Tibial artery (tissue), 4 donors: ENCODE measurements around the gene LINC00632.

Source experiments
- DNase-seq, 2 donors: peaks; one replicate each; pipeline ENCODE4 v3.0.0-alpha.2; 2019
- H3K27ac ChIP-seq, 2 donors: fragments of 200-600 bp; sonication (generic) in 1 of 2; 1 replicate in 1 of 2; 2 replicates in 1 of 2; pipeline ENCODE4 v1.5.1; 2018 to 2019; ENCODE audit warnings: mild to moderate bottlenecking in 1 of 2
- H3K27me3 ChIP-seq, 2 donors: fragments of 200-600 bp; sonication (generic) in 1 of 2; one replicate each; pipeline versions ENCODE4 v1.5.1 to v1.6.0; 2016 to 2019
- H3K36me3 ChIP-seq, 3 donors: fragments of 200-600 bp; sonication (generic) in 2 of 3; one replicate each; pipeline ENCODE4 v1.5.1; 2016 to 2019; ENCODE audit warnings: mild to moderate bottlenecking in 2 of 3
- H3K4me1 ChIP-seq, 4 donors: fragments of 200-600 bp; sonication (generic) in 2 of 4; 1 replicate in 3 of 4; 2 replicates in 1 of 4; pipeline ENCODE4 v1.5.1; 2016 to 2019
- H3K4me3 ChIP-seq, 2 donors: fragments of 200-600 bp; sonication (generic) in 1 of 2; 1 replicate in 1 of 2; 2 replicates in 1 of 2; pipeline ENCODE4 v1.5.1; 2018 to 2019; ENCODE audit warnings: mild to moderate bottlenecking in 2 of 2
- H3K9me3 ChIP-seq, 3 donors: fragments of 200-600 bp; sonication (generic) in 1 of 3; one replicate each; pipeline ENCODE4 v1.5.1; 2016 to 2019
- CTCF ChIP-seq, 2 experiments: fragments of 200-600 bp in 1 of 2; fragments of 450-650 bp in 1 of 2; IDR thresholded peaks; one replicate each; pipeline ENCODE4 v1.5.1; 2017 to 2019; ENCODE audit warnings: antibody characterized with exemption in 2 of 2, mild to moderate bottlenecking in 1 of 2, moderate library complexity in 1 of 2
- intact Hi-C: fragments of 100-400 bp; cut with DNase I; formaldehyde crosslinking; loops from one replicate; pipeline ENCODE4 v1.15.0; 2023; ENCODE audit warnings: low total_unique reads

LINC00632 gene

GRCh38 chrX:140733766-140734342, 24.3 kb downstream of the LINC00632 start:
- H3K27ac ChIP-seq: no peak overlapping the region
- no peak for DNase-seq
- H3K27me3 ChIP-seq: no peaks in the 10 kb centered on the region
- no peak overlapping the region for H3K4me3 ChIP-seq
- peak; percentile 60 to 62 for TF ChIP-seq CTCF (IDR thresholded peaks at IDR 0.05)
- intact Hi-C loops: no loop called here
- no peaks in the 10 kb centered on the region for H3K9me3 ChIP-seq
- no peaks in the 10 kb centered on the region for H3K36me3 ChIP-seq
- H3K4me1 ChIP-seq: no peaks in the 10 kb centered on the region

- DNase-seq: no peak
- Histone ChIP-seq H3K27me3 (no peaks in the 10 kb centered on the region), H3K9me3 (no peaks in the 10 kb centered on the region), H3K4me1 (no peaks in the 10 kb centered on the region), H3K4me3 (no peak overlapping the region), H3K27ac (no peak overlapping the region), H3K36me3 (no peaks in the 10 kb centered on the region)
- intact Hi-C loops: no loop called here
- TF ChIP-seq CTCF (IDR thresholded peaks at IDR 0.05): no peak
These were observed 34.5 kb downstream of the LINC00632 start for GRCh38 chrX:140744085-140744484.

GRCh38 chrX:140756941-140757340, 47.4 kb downstream of the LINC00632 start:
- H3K9me3 ChIP-seq: no peaks in the 10 kb centered on the region
- no peaks in the 10 kb centered on the region for H3K36me3 ChIP-seq
- no peaks in the 10 kb centered on the region for H3K4me1 ChIP-seq
- DNase-seq: no peak
- no peak overlapping the region for H3K4me3 ChIP-seq
- intact Hi-C loops: no loop called here
- no peak for TF ChIP-seq CTCF (IDR thresholded peaks at IDR 0.05)
- no peaks in the 10 kb centered on the region for H3K27me3 ChIP-seq
- no peak overlapping the region for H3K27ac ChIP-seq

DNA sequence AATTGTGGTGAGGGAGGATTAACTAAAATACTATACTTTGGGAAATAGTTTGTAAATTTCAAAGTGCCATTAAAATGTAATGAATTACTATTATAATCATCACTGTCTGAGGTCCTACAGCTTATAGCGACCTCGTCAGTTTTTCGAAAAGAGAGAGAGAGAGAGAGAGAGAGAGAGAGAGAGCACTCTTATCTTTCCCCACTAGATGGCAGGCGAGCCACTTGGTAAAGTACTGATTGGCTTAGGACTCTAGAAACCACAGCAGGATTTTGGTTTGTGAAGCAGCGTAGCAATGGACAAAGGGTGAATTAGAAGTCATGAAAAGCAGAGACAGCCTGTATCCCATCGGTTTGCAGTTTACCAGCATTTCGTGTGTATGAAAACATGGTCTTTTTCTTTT, 52.5 kb downstream of the LINC00632 start:
- Histone ChIP-seq H3K27me3 (no peaks in the 10 kb centered on the region), H3K27ac (no peak overlapping the region), H3K36me3 (no peaks in the 10 kb centered on the region), H3K4me3 (no peak overlapping the region), H3K9me3 (no peaks in the 10 kb centered on the region), H3K4me1 (no peaks in the 10 kb centered on the region)
- peak; percentile 62 to 66 for TF ChIP-seq CTCF (IDR thresholded peaks at IDR 0.05)
- peak in 1 of 2 donors; percentile 30 for DNase-seq
- intact Hi-C loops: no loop called here

DNA sequence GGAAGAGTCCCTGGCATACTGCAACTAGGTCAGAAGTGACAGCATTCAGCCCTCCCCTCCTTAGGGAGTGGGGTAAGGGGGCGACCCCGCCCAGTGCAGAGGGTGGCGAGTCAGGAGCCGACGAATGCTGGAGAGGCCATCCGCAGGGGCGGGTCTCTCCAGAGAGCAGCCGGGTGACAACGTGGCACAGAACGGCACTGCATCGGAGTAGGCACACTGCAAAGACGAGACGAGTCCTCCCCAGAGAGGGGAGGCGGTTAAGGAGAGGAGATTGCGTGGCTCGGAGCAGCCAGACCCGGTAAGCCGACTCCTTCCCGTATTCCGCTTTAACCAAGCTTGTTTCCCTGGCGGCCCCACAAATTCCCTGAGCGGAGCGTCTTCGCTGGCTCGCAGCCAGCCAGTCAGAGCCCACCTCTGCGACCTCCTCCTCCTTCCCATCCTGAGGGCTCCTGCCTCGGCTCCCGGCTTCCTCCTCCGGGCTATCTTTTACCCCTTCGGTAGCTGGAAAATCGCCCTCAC, 54.9 kb downstream of the LINC00632 start:
- Histone ChIP-seq H3K27ac (peak overlapping the region; percentile 68 to 71), H3K9me3 (no peaks in the 10 kb centered on the region), H3K4me3 (peak overlapping the region; percentile 55 to 63), H3K27me3 (no peaks in the 10 kb centered on the region), H3K36me3 (no peaks in the 10 kb centered on the region), H3K4me1 (no peaks in the 10 kb centered on the region)
- no peak for TF ChIP-seq CTCF (IDR thresholded peaks at IDR 0.05)
- peak; percentile 39 to 69 for DNase-seq
- intact Hi-C loops: no loop called here
